HepG2 (cell line): ENCODE data around the gene RNASE7. TPM values are rescaled to one million over a fixed set of nuclear protein-coding genes. Genes with fewer than 3 reads are reported as not detected.

Experiments
- ELF1 ChIP-seq: sonication (generic); formaldehyde crosslinking; IDR thresholded peaks from 2 replicates; pipeline ENCODE4 v1.4.0; 2020; ENCODE audit warnings: missing genetic modification reagents
- ETS1 ChIP-seq: sonication (generic); formaldehyde crosslinking; IDR thresholded peaks from 2 replicates; pipeline ENCODE4 v1.4.0; 2020; ENCODE audit warnings: missing genetic modification reagents
- FOXP1 ChIP-seq, 2 experiments: fragments of 450-650 bp in 1 of 2; IDR thresholded peaks; 2 replicates each; pipeline ENCODE4 v1.6.1; 2017 to 2018; ENCODE audit warnings: antibody characterized with exemption in 1 of 2
- HNRNPH1 ChIP-seq: fragments of 200-400 bp; formaldehyde crosslinking; optimal IDR thresholded peaks from 2 replicates; pipeline ENCODE3; 2017; ENCODE audit warnings: mild to moderate bottlenecking, low read depth, low read length
- HNRNPUL1 ChIP-seq: fragments of 200-400 bp; formaldehyde crosslinking; IDR thresholded peaks from 2 replicates; pipeline ENCODE4 v1.6.1; 2017; ENCODE audit warnings: low read depth, mild to moderate bottlenecking, low read length, moderate library complexity
- NKX3-1 ChIP-seq: sonication (generic); formaldehyde crosslinking; IDR thresholded peaks from 2 replicates; pipeline ENCODE4 v1.5.0; 2020; ENCODE audit warnings: missing genetic modification reagents
- PBX3 ChIP-seq: sonication (generic); formaldehyde crosslinking; IDR thresholded peaks from 2 replicates; pipeline ENCODE4 v1.8.1; 2023; ENCODE audit warnings: missing genetic modification reagents, inconsistent platforms, borderline replicate concordance
- POGZ ChIP-seq: sonication (generic); formaldehyde crosslinking; IDR thresholded peaks from 2 replicates; pipeline ENCODE4 v1.4.0; 2020; ENCODE audit warnings: mild to moderate bottlenecking, missing genetic modification reagents
- TFDP2 ChIP-seq: sonication (generic); formaldehyde crosslinking; IDR thresholded peaks from 2 replicates; pipeline ENCODE4 v1.4.0; 2020; ENCODE audit warnings: missing genetic modification reagents
- TFE3 ChIP-seq: IDR thresholded peaks from 2 replicates; pipeline ENCODE4 v1.6.1; 2016
- ZBTB46 ChIP-seq: sonication (generic); formaldehyde crosslinking; IDR thresholded peaks from 2 replicates; pipeline ENCODE4 v1.4.0; 2020; ENCODE audit warnings: mild to moderate bottlenecking, missing genetic modification reagents, borderline replicate concordance
- ZNF230 ChIP-seq: sonication (generic); formaldehyde crosslinking; IDR thresholded peaks from 2 replicates; pipeline ENCODE4 v1.4.0; 2020; ENCODE audit warnings: mild to moderate bottlenecking, missing genetic modification reagents
- polyA plus RNA-seq, 8 experiments: library from polyadenylated mRNA; depleted of rRNA in 3 of 8; stranded (reverse) in 7 of 8; unstranded in 1 of 8; fragments of >200 nt; fragmentation: Illumina TruSeq in 4 of 8; extraction: Trizol in 4 of 8; gene quantifications; 2 replicates each; pipeline versions ENCODE4 v1.2.1 to v1.2.3, GENCODE V29; 2011 to 2016; ENCODE audit warnings: low read depth in 4 of 8, missing spikeins in 1 of 8, mixed read lengths in 1 of 8; ENCODE audit not compliant: insufficient read depth in 1 of 8
- total RNA-seq, 5 experiments: library from RNA; depleted of rRNA; stranded (reverse); fragments of >200 nt; fragmentation: Illumina TruSeq; extraction: Trizol; gene quantifications; 2 replicates each; pipeline ENCODE4 v1.2.3, GENCODE V29; 2016; ENCODE audit warnings: low read depth in 1 of 5
- TF ChIP-seq, protein P1 (sequence below): fragments of 450-650 bp; IDR thresholded peaks from 2 replicates; pipeline ENCODE4 v1.6.1; 2017
- TF ChIP-seq, protein P2 (sequence below): IDR thresholded peaks from 2 replicates; pipeline ENCODE4 v1.6.1; 2016; ENCODE audit warnings: low read depth, missing genetic modification reagents, missing compliant biosample characterization

The RNASE7 gene
- total and polyA plus RNA-seq, 2 of the 13 experiments (the other 11 are each of a cell fraction or from before 2014, with no cell fraction given), result 0.04 TPM; not detected in 1

GRCh38 chr14:21023817-21024584 is 18.2 kb upstream of the RNASE7 start (continued):
- TF ChIP-seq PBX3 (CRISPR knock-in tag), result no peak
- no peak for TF ChIP-seq TFDP2 (CRISPR knock-in tag)
- TF ChIP-seq FOXP1 (IDR thresholded peaks at IDR 0.05), result no peak
- TF ChIP-seq FOXP1 (CRISPR knock-in tag; IDR thresholded peaks at IDR 0.05), result no peak
- no peak for TF ChIP-seq ZNF230 (CRISPR knock-in tag)
- 0 out of 2 replicates have a peak, but pooled peaks have one; percentile 12 for TF ChIP-seq TFE3 (CRISPR knock-in tag)
- peak; percentile 5; the same call in 1 of the 2 replicates for TF ChIP-seq POGZ (CRISPR knock-in tag)
- TF ChIP-seq HNRNPH1, result no peak
- no peak for TF ChIP-seq NKX3-1 (CRISPR knock-in tag)
- TF ChIP-seq, protein P1, sequence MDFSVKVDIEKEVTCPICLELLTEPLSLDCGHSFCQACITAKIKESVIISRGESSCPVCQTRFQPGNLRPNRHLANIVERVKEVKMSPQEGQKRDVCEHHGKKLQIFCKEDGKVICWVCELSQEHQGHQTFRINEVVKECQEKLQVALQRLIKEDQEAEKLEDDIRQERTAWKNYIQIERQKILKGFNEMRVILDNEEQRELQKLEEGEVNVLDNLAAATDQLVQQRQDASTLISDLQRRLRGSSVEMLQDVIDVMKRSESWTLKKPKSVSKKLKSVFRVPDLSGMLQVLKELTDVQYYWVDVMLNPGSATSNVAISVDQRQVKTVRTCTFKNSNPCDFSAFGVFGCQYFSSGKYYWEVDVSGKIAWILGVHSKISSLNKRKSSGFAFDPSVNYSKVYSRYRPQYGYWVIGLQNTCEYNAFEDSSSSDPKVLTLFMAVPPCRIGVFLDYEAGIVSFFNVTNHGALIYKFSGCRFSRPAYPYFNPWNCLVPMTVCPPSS, result no peak
- TF ChIP-seq HNRNPUL1, result no peak
- TF ChIP-seq ZBTB46 (CRISPR knock-in tag), result no peak
- TF ChIP-seq, protein P2, sequence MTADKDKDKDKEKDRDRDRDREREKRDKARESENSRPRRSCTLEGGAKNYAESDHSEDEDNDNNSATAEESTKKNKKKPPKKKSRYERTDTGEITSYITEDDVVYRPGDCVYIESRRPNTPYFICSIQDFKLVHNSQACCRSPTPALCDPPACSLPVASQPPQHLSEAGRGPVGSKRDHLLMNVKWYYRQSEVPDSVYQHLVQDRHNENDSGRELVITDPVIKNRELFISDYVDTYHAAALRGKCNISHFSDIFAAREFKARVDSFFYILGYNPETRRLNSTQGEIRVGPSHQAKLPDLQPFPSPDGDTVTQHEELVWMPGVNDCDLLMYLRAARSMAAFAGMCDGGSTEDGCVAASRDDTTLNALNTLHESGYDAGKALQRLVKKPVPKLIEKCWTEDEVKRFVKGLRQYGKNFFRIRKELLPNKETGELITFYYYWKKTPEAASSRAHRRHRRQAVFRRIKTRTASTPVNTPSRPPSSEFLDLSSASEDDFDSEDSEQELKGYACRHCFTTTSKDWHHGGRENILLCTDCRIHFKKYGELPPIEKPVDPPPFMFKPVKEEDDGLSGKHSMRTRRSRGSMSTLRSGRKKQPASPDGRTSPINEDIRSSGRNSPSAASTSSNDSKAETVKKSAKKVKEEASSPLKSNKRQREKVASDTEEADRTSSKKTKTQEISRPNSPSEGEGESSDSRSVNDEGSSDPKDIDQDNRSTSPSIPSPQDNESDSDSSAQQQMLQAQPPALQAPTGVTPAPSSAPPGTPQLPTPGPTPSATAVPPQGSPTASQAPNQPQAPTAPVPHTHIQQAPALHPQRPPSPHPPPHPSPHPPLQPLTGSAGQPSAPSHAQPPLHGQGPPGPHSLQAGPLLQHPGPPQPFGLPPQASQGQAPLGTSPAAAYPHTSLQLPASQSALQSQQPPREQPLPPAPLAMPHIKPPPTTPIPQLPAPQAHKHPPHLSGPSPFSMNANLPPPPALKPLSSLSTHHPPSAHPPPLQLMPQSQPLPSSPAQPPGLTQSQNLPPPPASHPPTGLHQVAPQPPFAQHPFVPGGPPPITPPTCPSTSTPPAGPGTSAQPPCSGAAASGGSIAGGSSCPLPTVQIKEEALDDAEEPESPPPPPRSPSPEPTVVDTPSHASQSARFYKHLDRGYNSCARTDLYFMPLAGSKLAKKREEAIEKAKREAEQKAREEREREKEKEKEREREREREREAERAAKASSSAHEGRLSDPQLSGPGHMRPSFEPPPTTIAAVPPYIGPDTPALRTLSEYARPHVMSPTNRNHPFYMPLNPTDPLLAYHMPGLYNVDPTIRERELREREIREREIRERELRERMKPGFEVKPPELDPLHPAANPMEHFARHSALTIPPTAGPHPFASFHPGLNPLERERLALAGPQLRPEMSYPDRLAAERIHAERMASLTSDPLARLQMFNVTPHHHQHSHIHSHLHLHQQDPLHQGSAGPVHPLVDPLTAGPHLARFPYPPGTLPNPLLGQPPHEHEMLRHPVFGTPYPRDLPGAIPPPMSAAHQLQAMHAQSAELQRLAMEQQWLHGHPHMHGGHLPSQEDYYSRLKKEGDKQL, result no peak
- TF ChIP-seq ETS1 (CRISPR knock-in tag), result no peak
- TF ChIP-seq ELF1, result no peak
